HEK293 (cell line): ENCODE data around the gene OTOL1.
"Not testable (repeated sequence)": the region's sequence is repeated elsewhere in the genome, so short reads cannot be mapped to it uniquely, and the experiment has no call there.

ENCODE experiments used
- CTCF ChIA-PET: fragments of 350-600 bp; formaldehyde crosslinking; extraction: SDS; loops from one replicate; lab custom pipeline; 2021; ENCODE audit warnings: antibody characterized with exemption; lab: Yijun Ruan, JAX
- POLR2A ChIA-PET: fragments of 300-600 bp; formaldehyde crosslinking; extraction: SDS; loops from one replicate; lab custom pipeline; 2020; ENCODE audit warnings: antibody characterized with exemption, inconsistent platforms; lab: Yijun Ruan, JAX
- H3K27ac ChIP-seq: fragments of 200-500 bp; sonication (Bioruptor generic); 2 replicates; pipeline ENCODE4 v1.5.1; 2014; ENCODE audit warnings: low read depth, low read length, control low read depth, inconsistent platforms; ENCODE audit errors: extremely low read depth
- H3K36me3 ChIP-seq, 2 experiments: fragments of 200-500 bp in 1 of 2; sonication (Bioruptor generic) in 1 of 2; 1 replicate in 1 of 2; 2 replicates in 1 of 2; pipeline ENCODE4 v1.5.1; 2014 to 2017; ENCODE audit warnings: inconsistent platforms in 2 of 2, low read length in 2 of 2; ENCODE audit not compliant: control insufficient read depth in 2 of 2, insufficient read depth in 1 of 2
- H3K4me1 ChIP-seq: fragments of 200-500 bp; sonication (Bioruptor generic); 2 replicates; pipeline ENCODE4 v1.5.1; 2014; ENCODE audit warnings: mild to moderate bottlenecking, low read length, inconsistent platforms; ENCODE audit not compliant: control insufficient read depth, insufficient read depth
- H3K4me3 ChIP-seq: 2 replicates; pipeline ENCODE4 v1.5.1; 2011; ENCODE audit warnings: low read depth, mild to moderate bottlenecking, control low read depth, low read length, moderate library complexity
- H3K9me3 ChIP-seq: fragments of 200-500 bp; sonication (Bioruptor generic); 2 replicates; pipeline ENCODE4 v1.5.1; 2014; ENCODE audit warnings: low read depth, low read length, inconsistent platforms; ENCODE audit not compliant: control insufficient read depth, insufficient read depth
- ZBTB20 ChIP-seq: fragments of 450-650 bp; formaldehyde crosslinking; IDR thresholded peaks from 2 replicates; pipeline ENCODE4 v1.5.1; 2016; ENCODE audit warnings: missing biosample characterization, missing genetic modification characterization
- ZIC2 ChIP-seq: fragments of 450-650 bp; formaldehyde crosslinking; IDR thresholded peaks from 2 replicates; pipeline ENCODE4 v1.5.1; 2016; ENCODE audit warnings: missing biosample characterization, missing genetic modification characterization
- ZNF132 ChIP-seq: fragments of 450-650 bp; formaldehyde crosslinking; IDR thresholded peaks from 2 replicates; pipeline ENCODE4 v1.5.1; 2017; ENCODE audit warnings: missing biosample characterization, missing genetic modification characterization, borderline replicate concordance
- ZNF175 ChIP-seq: fragments of 450-650 bp; formaldehyde crosslinking; IDR thresholded peaks from 2 replicates; pipeline ENCODE4 v1.5.1; 2016; ENCODE audit warnings: missing biosample characterization, missing genetic modification characterization
- ZNF184 ChIP-seq: fragments of 450-650 bp; IDR thresholded peaks from 2 replicates; pipeline ENCODE4 v1.5.1; 2018; ENCODE audit warnings: missing biosample characterization, mild to moderate bottlenecking, missing genetic modification characterization
- ZNF221 ChIP-seq: fragments of 450-650 bp; formaldehyde crosslinking; IDR thresholded peaks from 2 replicates; pipeline ENCODE4 v1.5.1; 2017; ENCODE audit warnings: missing biosample characterization, missing genetic modification characterization, borderline replicate concordance
- ZNF529 ChIP-seq: fragments of 450-650 bp; formaldehyde crosslinking; IDR thresholded peaks from 2 replicates; pipeline ENCODE4 v1.5.1; 2017; ENCODE audit warnings: missing genetic modification characterization, missing biosample characterization; ENCODE audit not compliant: insufficient replicate concordance
- ZNF548 ChIP-seq: fragments of 450-650 bp; formaldehyde crosslinking; IDR thresholded peaks from 2 replicates; pipeline ENCODE4 v1.5.1; 2016; ENCODE audit warnings: missing biosample characterization, missing genetic modification characterization
- ZNF654 ChIP-seq: fragments of 450-650 bp; formaldehyde crosslinking; IDR thresholded peaks from 2 replicates; pipeline ENCODE4 v1.5.1; 2016; ENCODE audit warnings: low read depth, missing biosample characterization, missing genetic modification characterization
- ZSCAN30 ChIP-seq: fragments of 450-650 bp; IDR thresholded peaks from 2 replicates; pipeline ENCODE4 v1.5.1; 2018; ENCODE audit warnings: missing biosample characterization, mild to moderate bottlenecking, missing genetic modification characterization, moderate library complexity
- TF ChIP-seq, protein P1 (sequence below): fragments of 450-650 bp; formaldehyde crosslinking; IDR thresholded peaks from 2 replicates; pipeline ENCODE4 v1.5.1; 2017; ENCODE audit warnings: missing biosample characterization, missing genetic modification characterization
- TF ChIP-seq, protein P2 (sequence below): fragments of 450-650 bp; formaldehyde crosslinking; IDR thresholded peaks from 2 replicates; pipeline ENCODE4 v1.5.1; 2016; ENCODE audit warnings: missing biosample characterization, missing genetic modification characterization, low read depth
- TF ChIP-seq, protein P3 (sequence below): fragments of 450-650 bp; formaldehyde crosslinking; IDR thresholded peaks from 2 replicates; pipeline ENCODE4 v1.5.1; 2016; ENCODE audit warnings: missing biosample characterization, missing genetic modification characterization
- TF ChIP-seq, protein P4 (sequence below): fragments of 450-650 bp; formaldehyde crosslinking; IDR thresholded peaks from 2 replicates; pipeline ENCODE4 v1.5.1; 2016; ENCODE audit warnings: missing biosample characterization, missing genetic modification characterization
- TF ChIP-seq, protein P5 (sequence below): fragments of 450-650 bp; formaldehyde crosslinking; IDR thresholded peaks from 2 replicates; pipeline ENCODE4 v1.5.1; 2016; ENCODE audit warnings: missing biosample characterization, missing genetic modification characterization
- TF ChIP-seq, protein P6 (sequence below): fragments of 450-650 bp; formaldehyde crosslinking; optimal IDR thresholded peaks from 2 replicates; pipeline ENCODE3; 2016; ENCODE audit warnings: missing biosample characterization, mild to moderate bottlenecking, missing genetic modification characterization

OTOL1 gene

DNA sequence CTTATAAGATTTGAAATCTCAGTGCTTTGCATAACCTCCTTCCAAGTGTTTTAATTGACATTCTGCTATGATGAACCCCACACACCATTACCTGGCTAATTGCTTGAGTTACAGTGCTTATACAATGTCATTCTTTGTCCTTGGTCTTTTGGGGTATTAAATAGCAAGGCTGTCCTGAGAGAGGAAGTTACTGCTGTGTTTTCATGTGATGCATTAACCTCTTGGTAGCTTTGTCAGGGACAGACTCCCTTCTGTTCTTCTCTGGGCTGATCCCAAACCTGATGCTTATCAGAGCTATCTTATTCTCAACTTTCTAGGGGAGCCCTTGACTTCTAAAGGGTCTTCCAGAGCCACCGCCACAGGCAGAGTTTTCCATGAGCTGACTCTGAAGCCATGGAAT lies 12.4 kb upstream of the OTOL1 start (continued):
- TF ChIP-seq, protein P1, sequence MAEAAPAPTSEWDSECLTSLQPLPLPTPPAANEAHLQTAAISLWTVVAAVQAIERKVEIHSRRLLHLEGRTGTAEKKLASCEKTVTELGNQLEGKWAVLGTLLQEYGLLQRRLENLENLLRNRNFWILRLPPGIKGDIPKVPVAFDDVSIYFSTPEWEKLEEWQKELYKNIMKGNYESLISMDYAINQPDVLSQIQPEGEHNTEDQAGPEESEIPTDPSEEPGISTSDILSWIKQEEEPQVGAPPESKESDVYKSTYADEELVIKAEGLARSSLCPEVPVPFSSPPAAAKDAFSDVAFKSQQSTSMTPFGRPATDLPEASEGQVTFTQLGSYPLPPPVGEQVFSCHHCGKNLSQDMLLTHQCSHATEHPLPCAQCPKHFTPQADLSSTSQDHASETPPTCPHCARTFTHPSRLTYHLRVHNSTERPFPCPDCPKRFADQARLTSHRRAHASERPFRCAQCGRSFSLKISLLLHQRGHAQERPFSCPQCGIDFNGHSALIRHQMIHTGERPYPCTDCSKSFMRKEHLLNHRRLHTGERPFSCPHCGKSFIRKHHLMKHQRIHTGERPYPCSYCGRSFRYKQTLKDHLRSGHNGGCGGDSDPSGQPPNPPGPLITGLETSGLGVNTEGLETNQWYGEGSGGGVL (tag by site-specific recombination) = no peak

DNA sequence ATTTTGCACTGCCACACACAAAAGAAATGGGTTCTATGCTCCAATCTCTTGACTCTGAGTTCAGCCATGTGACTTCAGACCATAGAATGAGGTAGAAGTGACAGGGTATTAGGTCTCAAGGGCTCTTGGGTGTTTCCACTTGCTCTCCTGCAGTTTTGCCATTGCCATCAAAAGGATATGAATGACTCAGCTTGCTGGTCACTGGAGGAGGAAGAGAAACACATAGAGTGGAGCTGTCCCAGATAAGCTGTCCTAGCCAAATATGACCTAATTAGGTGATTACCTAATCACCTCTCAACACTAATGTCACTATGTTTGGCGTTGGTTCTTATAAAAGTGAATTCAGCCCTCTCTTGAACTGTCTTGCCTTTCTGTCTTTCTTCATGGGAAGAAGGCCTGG lies 8.3 kb upstream of the OTOL1 start:
- H3K4me3 ChIP-seq, H3K4me1 ChIP-seq, H3K27ac ChIP-seq, H3K36me3 ChIP-seq, H3K9me3 ChIP-seq, CTCF ChIA-PET, POLR2A ChIA-PET: not testable (repeated sequence)
- TF ChIP-seq, protein P2, sequence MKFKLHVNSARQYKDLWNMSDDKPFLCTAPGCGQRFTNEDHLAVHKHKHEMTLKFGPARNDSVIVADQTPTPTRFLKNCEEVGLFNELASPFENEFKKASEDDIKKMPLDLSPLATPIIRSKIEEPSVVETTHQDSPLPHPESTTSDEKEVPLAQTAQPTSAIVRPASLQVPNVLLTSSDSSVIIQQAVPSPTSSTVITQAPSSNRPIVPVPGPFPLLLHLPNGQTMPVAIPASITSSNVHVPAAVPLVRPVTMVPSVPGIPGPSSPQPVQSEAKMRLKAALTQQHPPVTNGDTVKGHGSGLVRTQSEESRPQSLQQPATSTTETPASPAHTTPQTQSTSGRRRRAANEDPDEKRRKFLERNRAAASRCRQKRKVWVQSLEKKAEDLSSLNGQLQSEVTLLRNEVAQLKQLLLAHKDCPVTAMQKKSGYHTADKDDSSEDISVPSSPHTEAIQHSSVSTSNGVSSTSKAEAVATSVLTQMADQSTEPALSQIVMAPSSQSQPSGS (tag by site-specific recombination) = 0 out of 2 replicates have a peak, but pooled peaks have one; percentile 6
- TF ChIP-seq, all 188 proteins: peak for 1; not testable (repeated sequence) for 187

DNA sequence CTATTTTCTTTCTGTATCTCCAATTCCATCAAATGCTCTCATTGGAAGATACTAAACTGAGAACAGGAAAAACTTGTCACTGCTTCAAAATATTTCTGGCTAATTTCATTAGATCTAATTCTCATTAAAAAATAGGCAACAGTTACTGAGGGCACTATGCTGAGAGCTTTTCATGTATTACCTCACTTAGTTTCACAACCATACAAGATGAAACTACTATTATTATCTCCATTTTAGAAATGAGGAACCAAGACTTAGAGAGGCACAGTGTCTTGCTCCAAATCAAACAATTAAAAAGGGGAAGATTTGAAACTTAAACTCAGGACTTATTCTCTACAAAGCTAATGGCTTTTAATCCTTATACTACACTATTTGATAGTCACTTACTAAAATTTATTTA lies 7.2 kb upstream of the OTOL1 start:
- no peak overlapping the region for H3K4me3 ChIP-seq
- no peaks in the 10 kb centered on the region for H3K4me1 ChIP-seq
- H3K36me3 ChIP-seq = no peaks in the 10 kb centered on the region
- H3K9me3 ChIP-seq = no peaks in the 10 kb centered on the region
- ChIA-PET POLR2A (no interaction called here), CTCF (no interaction called here)
- TF ChIP-seq ZNF175 (tag by site-specific recombination) (no peak), ZNF184 (tag by site-specific recombination) (no peak), ZNF221 (tag by site-specific recombination) (no peak), ZNF132 (tag by site-specific recombination) (no peak), ZIC2 (tag by site-specific recombination) (no peak), ZSCAN30 (no peak), ZNF654 (tag by site-specific recombination) (no peak), ZNF548 (tag by site-specific recombination) (no peak), ZBTB20 (tag by site-specific recombination) (no peak), ZNF529 (tag by site-specific recombination) (no peak)
- TF ChIP-seq, protein P3, sequence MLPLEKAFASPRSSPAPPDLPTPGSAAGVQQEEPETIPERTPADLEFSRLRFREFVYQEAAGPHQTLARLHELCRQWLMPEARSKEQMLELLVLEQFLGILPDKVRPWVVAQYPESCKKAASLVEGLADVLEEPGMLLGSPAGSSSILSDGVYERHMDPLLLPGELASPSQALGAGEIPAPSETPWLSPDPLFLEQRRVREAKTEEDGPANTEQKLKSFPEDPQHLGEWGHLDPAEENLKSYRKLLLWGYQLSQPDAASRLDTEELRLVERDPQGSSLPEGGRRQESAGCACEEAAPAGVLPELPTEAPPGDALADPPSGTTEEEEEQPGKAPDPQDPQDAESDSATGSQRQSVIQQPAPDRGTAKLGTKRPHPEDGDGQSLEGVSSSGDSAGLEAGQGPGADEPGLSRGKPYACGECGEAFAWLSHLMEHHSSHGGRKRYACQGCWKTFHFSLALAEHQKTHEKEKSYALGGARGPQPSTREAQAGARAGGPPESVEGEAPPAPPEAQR (tag by site-specific recombination) = no peak
- TF ChIP-seq, protein P4, sequence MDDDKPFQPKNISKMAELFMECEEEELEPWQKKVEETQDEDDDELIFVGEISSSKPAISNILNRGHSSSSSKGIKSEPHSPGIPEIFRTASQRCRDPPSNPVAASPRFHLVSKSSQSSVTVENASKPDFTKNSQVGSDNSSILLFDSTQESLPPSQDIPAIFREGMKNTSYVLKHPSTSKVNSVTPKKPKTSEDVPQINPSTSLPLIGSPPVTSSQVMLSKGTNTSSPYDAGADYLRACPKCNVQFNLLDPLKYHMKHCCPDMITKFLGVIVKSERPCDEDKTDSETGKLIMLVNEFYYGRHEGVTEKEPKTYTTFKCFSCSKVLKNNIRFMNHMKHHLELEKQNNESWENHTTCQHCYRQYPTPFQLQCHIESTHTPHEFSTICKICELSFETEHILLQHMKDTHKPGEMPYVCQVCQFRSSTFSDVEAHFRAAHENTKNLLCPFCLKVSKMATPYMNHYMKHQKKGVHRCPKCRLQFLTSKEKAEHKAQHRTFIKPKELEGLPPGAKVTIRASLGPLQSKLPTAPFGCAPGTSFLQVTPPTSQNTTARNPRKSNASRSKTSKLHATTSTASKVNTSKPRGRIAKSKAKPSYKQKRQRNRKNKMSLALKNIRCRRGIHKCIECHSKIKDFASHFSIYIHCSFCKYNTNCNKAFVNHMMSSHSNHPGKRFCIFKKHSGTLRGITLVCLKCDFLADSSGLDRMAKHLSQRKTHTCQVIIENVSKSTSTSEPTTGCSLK (tag by site-specific recombination) = no peak
- TF ChIP-seq, protein P5, sequence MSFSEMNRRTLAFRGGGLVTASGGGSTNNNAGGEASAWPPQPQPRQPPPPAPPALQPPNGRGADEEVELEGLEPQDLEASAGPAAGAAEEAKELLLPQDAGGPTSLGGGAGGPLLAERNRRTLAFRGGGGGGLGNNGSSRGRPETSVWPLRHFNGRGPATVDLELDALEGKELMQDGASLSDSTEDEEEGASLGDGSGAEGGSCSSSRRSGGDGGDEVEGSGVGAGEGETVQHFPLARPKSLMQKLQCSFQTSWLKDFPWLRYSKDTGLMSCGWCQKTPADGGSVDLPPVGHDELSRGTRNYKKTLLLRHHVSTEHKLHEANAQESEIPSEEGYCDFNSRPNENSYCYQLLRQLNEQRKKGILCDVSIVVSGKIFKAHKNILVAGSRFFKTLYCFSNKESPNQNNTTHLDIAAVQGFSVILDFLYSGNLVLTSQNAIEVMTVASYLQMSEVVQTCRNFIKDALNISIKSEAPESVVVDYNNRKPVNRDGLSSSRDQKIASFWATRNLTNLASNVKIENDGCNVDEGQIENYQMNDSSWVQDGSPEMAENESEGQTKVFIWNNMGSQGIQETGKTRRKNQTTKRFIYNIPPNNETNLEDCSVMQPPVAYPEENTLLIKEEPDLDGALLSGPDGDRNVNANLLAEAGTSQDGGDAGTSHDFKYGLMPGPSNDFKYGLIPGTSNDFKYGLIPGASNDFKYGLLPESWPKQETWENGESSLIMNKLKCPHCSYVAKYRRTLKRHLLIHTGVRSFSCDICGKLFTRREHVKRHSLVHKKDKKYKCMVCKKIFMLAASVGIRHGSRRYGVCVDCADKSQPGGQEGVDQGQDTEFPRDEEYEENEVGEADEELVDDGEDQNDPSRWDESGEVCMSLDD (tag by site-specific recombination) = no peak
- TF ChIP-seq, protein P6, sequence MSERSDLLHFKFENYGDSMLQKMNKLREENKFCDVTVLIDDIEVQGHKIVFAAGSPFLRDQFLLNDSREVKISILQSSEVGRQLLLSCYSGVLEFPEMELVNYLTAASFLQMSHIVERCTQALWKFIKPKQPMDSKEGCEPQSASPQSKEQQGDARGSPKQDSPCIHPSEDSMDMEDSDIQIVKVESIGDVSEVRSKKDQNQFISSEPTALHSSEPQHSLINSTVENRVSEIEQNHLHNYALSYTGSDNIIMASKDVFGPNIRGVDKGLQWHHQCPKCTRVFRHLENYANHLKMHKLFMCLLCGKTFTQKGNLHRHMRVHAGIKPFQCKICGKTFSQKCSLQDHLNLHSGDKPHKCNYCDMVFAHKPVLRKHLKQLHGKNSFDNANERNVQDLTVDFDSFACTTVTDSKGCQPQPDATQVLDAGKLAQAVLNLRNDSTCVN (tag by site-specific recombination) = no peak
- H3K27ac ChIP-seq = no peak overlapping the region

DNA sequence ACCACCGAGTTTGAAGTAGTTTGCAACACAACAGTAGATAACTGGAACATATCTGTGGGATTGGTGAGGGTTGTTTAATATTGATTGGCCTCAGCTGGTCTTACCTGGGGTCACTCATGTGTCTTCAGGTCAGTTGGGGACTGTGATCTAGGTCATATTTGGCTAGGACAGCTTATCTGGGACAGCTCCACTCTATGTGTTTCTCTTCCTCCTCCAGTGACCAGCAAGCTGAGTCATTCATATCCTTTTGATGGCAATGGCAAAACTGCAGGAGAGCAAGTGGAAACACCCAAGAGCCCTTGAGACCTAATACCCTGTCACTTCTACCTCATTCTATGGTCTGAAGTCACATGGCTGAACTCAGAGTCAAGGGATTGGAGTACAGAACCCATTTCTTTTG lies 5.8 kb upstream of the OTOL1 start:
- H3K36me3 ChIP-seq, CTCF ChIA-PET, H3K27ac ChIP-seq, H3K9me3 ChIP-seq, H3K4me3 ChIP-seq, POLR2A ChIA-PET, H3K4me1 ChIP-seq: not testable (repeated sequence)
